ENCODE results near the gene ZFPL1. TPM values are rescaled to one million over a fixed set of nuclear protein-coding genes. Genes with fewer than 3 reads are reported as not detected.
A peak's percentile ranks its signal among the peaks of the same experiment; 100 is the strongest.

ZFPL1 gene
- total and polyA plus RNA-seq, 9 of the 15 experiments (the other 6 are each of a cell fraction or from before 2014, with no cell fraction given): 3.7 to 37.5 (median 22.7) TPM

- TF ChIP-seq MGA (IDR thresholded peaks at IDR 0.05): 0 out of 2 replicates have a peak, but pooled peaks have one; percentile 24
Observed at GRCh38 chr11:65077451-65077850, 6.6 kb upstream of the ZFPL1 start (continued).

Data from K562 (cell line).